Posterior vena cava (tissue), 2 donors: ENCODE data around the gene BLNK. TPM values are rescaled to one million over a fixed set of nuclear protein-coding genes. Genes with fewer than 3 reads are reported as not detected.
A peak's percentile ranks its signal among the peaks of the same experiment; 100 is the strongest.

Experiments
- DNase-seq: peaks from one replicate; pipeline ENCODE4 v3.0.0-alpha.2; 2020; ENCODE audit warnings: low spot score
- intact Hi-C, 2 donors: fragments of 100-400 bp; cut with DNase I; formaldehyde crosslinking; loops; one replicate each; pipeline versions ENCODE4 v1.14.1 to v1.14.2; 2022 to 2023
- total RNA-seq, 2 donors: library from RNA; stranded (reverse); fragmentation: NEBNext Ultra II Directional; extraction: Animal tissue kit (Norgen Biotek cat#: 25700); gene quantifications; one replicate each; pipeline ENCODE4 v1.2.1, GENCODE V29; 2021
- donor health status: DM: yes; HTN: yes; CAD: no.
- donor health status: DM: yes; HTN: yes; CAD: no.

The BLNK gene
- total RNA-seq, 2 donors from 2014 or later = 3.2 to 4.1 TPM

GRCh38 chr10:96238646-96239623, 32.4 kb downstream of the BLNK start:
- intact Hi-C loops = no loop called here
- no peak for DNase-seq

- intact Hi-C loops = no loop called here
- no peak for DNase-seq
These were observed 34.5 kb downstream of the BLNK start for GRCh38 chr10:96236876-96237275.

DNA sequence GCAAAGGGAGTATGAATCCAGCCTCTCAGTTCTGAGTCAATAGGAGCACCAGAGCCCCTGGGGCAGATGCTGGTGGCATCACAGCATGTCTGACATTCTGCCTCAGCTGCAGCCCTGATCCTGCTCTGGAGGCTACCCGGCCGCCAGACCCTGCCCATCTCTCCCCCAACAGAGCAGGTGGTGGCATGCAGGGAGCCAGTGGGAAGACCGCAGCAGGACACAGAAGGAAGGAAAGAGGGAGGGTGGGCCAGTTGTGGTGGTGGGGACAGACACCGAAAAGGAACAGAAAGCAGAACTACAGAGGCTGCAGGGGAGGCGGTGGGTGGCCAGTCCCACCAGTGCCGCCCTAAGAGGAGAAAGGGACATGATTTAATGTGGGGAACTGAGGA, 35.3 kb downstream of the BLNK start:
- DNase-seq = no peak
- intact Hi-C loops = no loop called here

GRCh38 chr10:96235326-96236089, 35.9 kb downstream of the BLNK start:
- intact Hi-C loops = no loop called here
- DNase-seq = no peak

DNA sequence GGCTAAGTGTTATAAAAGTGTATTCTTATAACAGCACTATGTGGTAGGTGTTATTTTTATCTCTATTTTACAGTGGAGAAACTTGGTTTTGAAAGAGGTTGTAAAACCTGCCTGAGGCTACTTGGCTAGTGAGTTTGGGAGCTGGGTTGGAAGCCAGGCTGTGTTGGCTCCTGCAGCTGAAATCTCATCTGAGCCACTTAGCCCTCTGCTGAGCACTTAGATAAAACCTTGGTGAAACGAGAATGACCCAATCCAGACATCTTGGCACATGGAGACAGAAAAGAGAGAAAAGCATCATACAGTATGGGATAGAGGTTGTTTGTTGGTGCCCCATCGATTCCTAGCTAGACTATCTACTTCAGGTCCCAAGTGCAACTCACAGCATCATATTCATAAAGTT, 37.4 kb downstream of the BLNK start:
- intact Hi-C loops = loop anchor here in 1 of 2 donors (5.0 kb wide), 1 partner anchor 58 kb away; no protein-coding TSS in a partner anchor

DNA sequence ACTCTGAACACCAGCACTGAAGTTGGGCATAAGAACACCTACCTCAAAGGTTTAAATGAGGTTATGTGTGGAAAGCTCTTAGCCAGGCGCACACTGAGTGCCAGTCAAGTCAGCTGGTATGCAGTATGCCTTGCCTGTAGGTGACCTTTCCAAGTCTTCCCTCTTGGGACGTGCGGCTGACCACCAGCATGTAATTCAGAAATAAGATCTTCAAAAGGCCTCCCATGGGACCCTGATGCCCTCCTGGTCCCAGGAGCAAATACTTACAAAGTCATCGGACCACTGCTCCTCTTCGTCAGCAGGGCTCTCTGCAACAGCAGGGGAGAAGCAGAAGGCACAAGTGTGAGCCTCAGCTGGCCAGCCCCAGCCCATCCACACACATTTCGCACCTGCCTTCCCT, 40.8 kb downstream of the BLNK start:
- intact Hi-C loops = loop anchor here in 1 of 2 donors (5.0 kb wide), 1 partner anchor 62 kb away; no protein-coding TSS in a partner anchor
- DNase-seq = no peak

More for the DNA sequence above, 37.4 kb downstream of the BLNK start:
- no peak for DNase-seq

DNA sequence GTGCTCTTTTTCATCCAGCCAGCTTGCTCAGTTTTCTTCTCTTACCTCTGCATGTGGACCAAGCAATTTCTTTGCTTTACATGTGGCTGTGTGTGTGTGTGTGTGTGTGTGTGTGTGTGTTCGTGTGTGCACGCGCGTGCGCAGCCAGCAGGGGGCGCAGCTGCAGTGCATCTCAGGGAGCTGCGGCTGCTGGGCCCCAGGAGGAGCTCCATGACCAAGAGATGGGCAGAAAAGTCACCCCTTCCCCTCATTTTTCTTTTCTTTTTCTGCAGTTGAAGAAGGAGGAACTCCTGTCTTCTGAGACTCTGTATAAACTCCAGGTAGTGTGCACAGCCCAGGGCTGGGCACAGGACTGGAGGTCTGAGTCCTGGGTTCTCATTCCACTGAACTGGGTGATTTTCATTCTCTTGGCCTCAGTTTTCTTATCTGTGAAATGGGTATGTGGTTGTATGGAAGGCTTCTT, 41.8 kb downstream of the BLNK start:
- DNase-seq = peak; percentile 91
- intact Hi-C loops = loop anchor here (5.0 kb wide), 1 partner anchor 63 kb away; no protein-coding TSS in a partner anchor

DNA sequence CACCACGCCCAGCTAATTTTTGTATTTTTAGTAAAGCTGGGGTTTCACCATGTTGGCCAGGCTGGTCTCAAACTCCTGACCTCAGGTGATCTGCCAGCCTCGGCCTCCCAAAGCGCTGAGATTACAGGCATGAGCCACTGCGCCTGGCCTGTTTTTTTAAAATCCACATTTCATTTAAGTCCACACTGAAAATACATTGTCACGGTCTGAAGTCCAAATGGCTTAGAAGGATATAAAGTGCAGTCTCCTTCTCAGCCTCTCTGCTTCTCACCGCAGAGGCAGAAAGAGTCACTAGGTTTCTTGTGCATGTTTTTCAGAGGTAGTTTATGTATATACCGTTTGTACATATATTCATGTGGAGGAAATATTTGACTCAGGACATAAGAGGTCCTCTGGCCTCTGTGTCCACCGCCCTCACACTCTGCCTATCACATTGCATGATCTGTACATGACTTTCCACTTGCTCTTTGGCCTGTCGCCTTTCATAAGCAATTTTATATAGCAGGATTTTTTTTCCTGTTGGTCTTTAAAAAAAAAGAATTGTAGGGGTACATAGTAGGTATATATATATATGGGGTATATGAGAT, 42.9 kb downstream of the BLNK start:
- intact Hi-C loops = loop anchor here in 1 of 2 donors (5.0 kb wide), 1 partner anchor 64 kb away; no protein-coding TSS in a partner anchor
- DNase-seq = no peak

DNA sequence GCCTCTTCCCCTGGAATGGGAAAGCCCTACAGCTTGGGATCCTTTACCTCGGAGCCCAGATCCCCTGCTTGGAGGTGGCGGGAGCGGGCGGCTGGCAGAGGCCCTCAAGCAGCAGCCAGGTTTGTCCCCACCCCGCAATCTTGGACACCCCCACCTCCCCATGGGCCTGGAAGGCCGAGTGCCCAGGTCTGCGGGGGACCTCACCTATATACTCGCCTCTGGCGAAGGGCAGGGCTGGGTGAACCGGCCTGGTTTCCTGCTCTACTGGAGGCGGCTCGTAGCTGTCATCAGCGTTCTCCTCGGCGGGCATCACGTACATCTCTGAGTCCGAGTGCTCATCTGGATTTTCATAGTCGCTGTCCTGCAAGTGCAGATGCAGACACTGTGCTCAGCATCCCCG, 44.2 kb downstream of the BLNK start:
- DNase-seq = no peak
- intact Hi-C loops = loop anchor here in 1 of 2 donors (2.0 to 5.0 kb wide), 2 partner anchors 65 to 166 kb away; no protein-coding TSS in a partner anchor

DNA sequence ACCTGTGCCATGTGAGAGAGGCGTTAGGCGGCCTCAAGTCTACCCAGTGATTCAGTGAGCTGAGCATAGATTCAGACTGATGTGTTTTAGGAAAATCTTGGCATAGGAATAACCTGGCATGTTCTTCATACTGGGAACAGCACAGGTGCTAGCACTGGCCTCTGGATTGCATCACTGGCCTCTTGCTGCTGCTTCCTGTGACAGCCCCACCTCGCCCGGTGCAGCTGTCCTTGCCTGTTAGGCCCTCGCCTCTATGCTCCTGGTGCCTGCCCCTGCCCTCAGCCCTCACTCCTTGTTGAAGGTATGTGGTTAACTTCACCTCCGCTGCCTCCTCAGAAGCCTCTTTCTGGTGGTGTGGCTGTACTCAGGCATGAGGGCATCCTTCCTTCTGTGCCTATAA, 46.2 kb downstream of the BLNK start:
- intact Hi-C loops = loop anchor here in 1 of 2 donors (5.0 kb wide), 1 partner anchor 67 kb away; no protein-coding TSS in a partner anchor
- no peak for DNase-seq

GRCh38 chr10:96222908-96223307, 48.5 kb downstream of the BLNK start:
- intact Hi-C loops = no loop called here
- DNase-seq = no peak

GRCh38 chr10:96222441-96222840, 48.9 kb downstream of the BLNK start:
- DNase-seq = no peak
- intact Hi-C loops = no loop called here

DNA sequence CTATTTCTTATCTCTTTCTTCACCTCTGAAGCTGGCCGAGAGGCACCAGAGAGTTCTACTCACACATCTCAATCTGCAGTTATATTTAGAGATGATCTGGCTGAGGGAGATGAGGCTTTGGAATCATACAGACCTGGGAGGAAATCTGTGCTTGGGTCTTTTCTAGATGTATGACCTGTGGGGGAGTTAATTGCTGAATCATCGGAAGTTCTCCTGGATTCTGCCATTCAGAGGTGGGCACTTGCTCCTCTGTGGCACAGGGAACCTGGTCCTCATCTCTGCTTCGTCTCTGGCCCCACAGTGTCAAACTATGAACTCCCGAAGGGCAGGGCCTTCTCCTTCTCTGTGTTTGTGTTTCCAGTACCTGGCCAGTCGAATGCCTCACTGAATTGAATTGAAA, 52.5 kb downstream of the BLNK start:
- intact Hi-C loops = no loop called here
- no peak for DNase-seq

DNA sequence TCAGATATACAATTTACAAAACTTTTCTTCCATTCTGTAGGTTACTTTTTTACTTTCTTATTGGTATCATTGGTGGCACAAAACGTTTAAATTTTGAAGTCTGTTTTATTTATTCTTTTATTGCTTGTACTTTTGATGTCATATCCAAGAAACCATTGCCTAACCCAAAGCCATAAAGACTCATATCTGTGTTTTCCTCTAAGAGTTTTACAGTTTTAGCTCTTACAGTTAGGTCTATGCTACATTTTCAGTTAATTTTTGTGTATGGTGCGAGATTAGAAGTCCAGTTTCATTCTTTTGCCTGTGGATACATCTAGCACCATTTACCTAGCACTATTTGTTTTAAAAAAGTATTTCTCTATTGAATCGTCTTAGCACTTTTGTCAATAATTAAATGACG, 53.7 kb downstream of the BLNK start:
- intact Hi-C loops = no loop called here
- no peak for DNase-seq

GRCh38 chr10:96216775-96217174, 54.6 kb downstream of the BLNK start:
- DNase-seq = no peak
- intact Hi-C loops = no loop called here

GRCh38 chr10:96212911-96213310, 58.5 kb downstream of the BLNK start:
- intact Hi-C loops = no loop called here

GRCh38 chr10:96211764-96212163, 59.6 kb downstream of the BLNK start:
- intact Hi-C loops = no loop called here
- DNase-seq = no peak

More at GRCh38 chr10:96212911-96213310, 58.5 kb downstream of the BLNK start:
- no peak for DNase-seq

- no peak for DNase-seq
- intact Hi-C loops = no loop called here
These were observed 62.4 kb downstream of the BLNK start for GRCh38 chr10:96208946-96209345.

DNA sequence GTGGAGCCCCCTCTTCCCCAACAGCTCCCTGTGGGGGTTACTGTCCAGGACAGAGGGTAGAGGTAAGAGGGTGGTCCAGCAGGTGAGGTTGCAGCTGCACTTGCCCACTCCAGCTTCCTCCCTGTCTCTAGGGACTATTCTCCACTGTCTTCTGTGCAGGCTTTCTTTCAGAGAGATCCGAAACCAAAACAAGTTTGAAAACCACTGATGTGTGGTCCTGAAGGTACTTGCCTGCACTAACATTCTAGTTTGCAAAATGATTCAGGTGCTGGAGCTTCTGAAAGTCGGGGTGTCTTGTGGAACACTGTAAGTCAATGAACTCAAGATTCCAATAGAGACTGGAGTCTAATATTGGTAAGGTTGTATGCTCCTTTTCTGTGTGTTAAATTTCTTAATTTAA, 63.1 kb downstream of the BLNK start:
- intact Hi-C loops = no loop called here
- DNase-seq = no peak
